ENCODE results near the gene TTK. TPM values are rescaled to one million over a fixed set of nuclear protein-coding genes. Genes with fewer than 3 reads are reported as not detected.

Gene TTK
- polyA plus RNA-seq: 0.50 TPM

DNA sequence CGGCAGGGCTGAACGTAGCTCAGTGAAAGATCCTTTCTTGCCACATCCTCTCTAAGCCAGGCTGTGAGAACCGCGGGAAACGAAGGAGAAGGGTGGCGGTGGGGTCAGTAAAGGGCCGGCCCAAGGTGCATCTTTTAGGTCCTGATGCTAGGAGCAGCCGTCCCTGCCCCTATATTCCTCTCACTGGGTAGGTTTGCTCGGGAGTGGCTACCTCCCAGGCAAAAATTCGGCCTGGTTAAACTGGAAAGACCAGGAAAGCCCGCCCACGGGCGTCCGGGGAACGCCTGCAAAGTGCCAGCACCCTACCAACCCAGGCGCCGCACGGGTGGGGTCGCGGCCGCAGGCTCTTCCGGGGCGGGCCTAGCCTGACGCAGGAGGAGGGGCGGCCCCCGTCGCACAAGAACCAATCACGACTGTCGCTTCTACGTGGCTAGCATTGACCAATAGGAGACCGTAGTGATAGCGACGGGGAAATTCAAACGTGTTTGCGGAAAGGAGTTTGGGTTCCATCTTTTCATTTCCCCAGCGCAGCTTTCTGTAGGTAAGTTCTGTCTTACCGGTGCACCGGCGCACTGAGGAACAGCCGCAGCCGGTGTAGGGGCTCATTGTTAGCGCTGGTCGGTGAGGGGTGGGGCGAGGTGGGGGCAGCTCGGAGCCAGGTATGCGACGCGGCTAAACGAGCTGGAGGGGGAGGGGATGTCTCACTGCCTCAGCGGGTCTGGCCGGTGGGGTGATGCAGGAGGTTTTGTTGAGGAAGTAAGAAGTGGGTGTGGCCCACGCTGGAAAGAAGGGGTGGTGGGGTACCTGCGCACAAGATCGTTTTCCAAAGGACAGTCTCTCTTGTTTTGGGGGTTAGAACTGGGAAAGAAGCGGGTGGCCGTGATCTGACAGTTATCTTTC, at the start of gene TTK:
Gene TTK, plus strand, starts transcription at position 477 of the 900 bp plus-strand sequence. CDS start 1,195 bp downstream, outside the sequence.
- Mint-ChIP-seq H3K27ac (peak within 1 kb of the TSS; percentile 36 to 90 (median 89)), H3K36me3 (no peaks in the 10 kb centered on the region), H3K27me3 (no peaks in the 10 kb centered on the region), H3K9me3 (no peaks in the 10 kb centered on the region), H3K4me1 (peaks cover 6 to 20% (median 17%) of the 10 kb centered on the region in 3 donors), H3K4me3 (peak within 1 kb of the TSS; percentile 86 to 94 (median 92))

GRCh38 chr6:79954849-79955248, 49.6 kb upstream of the TTK start:
- Mint-ChIP-seq H3K27me3 (peaks cover 16% of the 10 kb centered on the region), H3K36me3 (no peaks in the 10 kb centered on the region)

DNA sequence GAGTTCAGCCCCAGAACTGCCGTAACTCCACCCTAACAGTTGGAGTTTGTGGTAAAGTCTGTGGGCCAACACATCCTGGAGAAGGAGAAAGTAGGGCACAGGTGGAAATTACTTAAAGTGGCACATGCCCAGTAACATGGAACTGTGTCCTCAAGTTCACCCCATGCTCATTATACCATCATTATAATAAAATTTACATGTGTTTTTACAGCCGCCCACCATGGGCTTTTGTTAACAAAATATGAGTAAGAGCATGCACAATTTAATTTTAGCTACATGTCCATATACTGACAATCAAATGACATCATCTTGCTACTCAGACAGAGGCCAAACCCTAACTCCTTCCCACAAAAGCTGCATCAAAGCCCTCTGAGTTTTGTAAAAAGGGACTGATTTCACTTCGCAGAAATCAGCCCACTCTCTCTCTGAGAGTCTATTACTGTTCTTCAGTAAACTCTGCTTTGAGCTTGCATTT, 39.8 kb upstream of the TTK start:
- no peaks in the 10 kb centered on the region for H3K27me3 Mint-ChIP-seq
- H3K27ac Mint-ChIP-seq: no peak overlapping the region

More at GRCh38 chr6:79954849-79955248, 49.6 kb upstream of the TTK start:
- no peak overlapping the region for H3K4me3 Mint-ChIP-seq
- no peak overlapping the region for H3K27ac Mint-ChIP-seq
- peaks cover 0 to 1% (median 0%) of the 10 kb centered on the region in 3 donors for H3K4me1 Mint-ChIP-seq
- H3K9me3 Mint-ChIP-seq: peaks cover 0 to 5% (median 3%) of the 10 kb centered on the region in 3 donors

GRCh38 chr6:79967178-79967577, 37.3 kb upstream of the TTK start:
- peaks cover 1% of the 10 kb centered on the region for H3K27me3 Mint-ChIP-seq
- peaks cover 16 to 32% (median 25%) of the 10 kb centered on the region in 3 donors for H3K9me3 Mint-ChIP-seq
- no peaks in the 10 kb centered on the region for H3K36me3 Mint-ChIP-seq
- H3K4me3 Mint-ChIP-seq: no peak overlapping the region
- no peaks in the 10 kb centered on the region for H3K4me1 Mint-ChIP-seq
- H3K27ac Mint-ChIP-seq: no peak overlapping the region

More for the DNA sequence above, 39.8 kb upstream of the TTK start:
- Mint-ChIP-seq H3K9me3 (peaks cover 13 to 28% (median 20%) of the 10 kb centered on the region in 3 donors), H3K36me3 (no peaks in the 10 kb centered on the region), H3K4me1 (no peaks in the 10 kb centered on the region), H3K4me3 (no peak overlapping the region)

DNA sequence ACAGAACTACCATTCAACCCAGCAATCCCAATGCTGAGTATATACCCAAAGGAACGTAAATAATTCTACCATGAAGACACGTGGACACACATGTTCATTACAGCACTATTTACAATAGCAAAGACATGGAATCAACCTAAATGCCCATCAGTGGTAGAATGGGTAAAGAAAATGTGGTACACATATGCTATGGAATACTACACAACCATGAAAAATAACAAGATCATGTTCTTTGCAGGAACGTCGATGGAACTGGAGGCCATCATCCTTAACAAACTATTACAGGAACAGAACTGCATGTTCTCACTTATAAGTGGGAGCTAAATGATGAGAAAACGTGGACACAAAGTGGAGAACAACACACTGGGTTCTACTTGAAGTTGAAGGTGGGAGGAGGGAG, 34.7 kb upstream of the TTK start:
- Mint-ChIP-seq H3K36me3 (no peaks in the 10 kb centered on the region), H3K4me3 (no peak overlapping the region), H3K27ac (no peak overlapping the region), H3K4me1 (no peaks in the 10 kb centered on the region), H3K9me3 (peaks cover 16 to 32% (median 25%) of the 10 kb centered on the region in 3 donors), H3K27me3 (peaks cover 4% of the 10 kb centered on the region)

DNA sequence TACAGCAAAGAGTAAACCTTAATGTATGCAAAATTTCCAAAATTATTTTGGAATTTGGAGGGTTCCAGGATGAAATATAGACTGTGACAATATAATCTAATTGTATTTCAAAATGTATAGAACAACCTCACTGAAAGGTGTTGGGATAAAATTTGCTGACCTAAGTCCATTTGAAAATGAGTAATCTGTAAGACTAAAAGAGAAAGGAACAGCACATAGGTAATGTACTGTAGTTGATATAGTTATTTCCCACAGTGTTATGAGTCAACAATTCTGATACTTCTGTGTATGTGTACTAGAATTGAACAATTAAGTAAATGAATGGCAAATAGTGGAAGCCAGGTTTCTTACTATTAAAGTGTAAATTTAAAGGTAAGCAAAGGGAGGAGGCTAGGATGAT, 33.3 kb upstream of the TTK start:
- Mint-ChIP-seq H3K27ac (peak overlapping the region in 1 of 3 donors; percentile 48), H3K4me3 (no peak overlapping the region), H3K9me3 (peaks cover 13 to 27% (median 21%) of the 10 kb centered on the region in 3 donors), H3K36me3 (no peaks in the 10 kb centered on the region), H3K27me3 (peaks cover 4% of the 10 kb centered on the region), H3K4me1 (no peaks in the 10 kb centered on the region)

GRCh38 chr6:79981652-79982051, 22.8 kb upstream of the TTK start:
- Mint-ChIP-seq H3K36me3 (no peaks in the 10 kb centered on the region), H3K4me3 (no peak overlapping the region), H3K4me1 (peaks cover 0 to 4% (median 0%) of the 10 kb centered on the region in 3 donors), H3K9me3 (no peaks in the 10 kb centered on the region), H3K27ac (peak overlapping the region in 1 of 3 donors; percentile 25), H3K27me3 (peaks cover 3% of the 10 kb centered on the region)

DNA sequence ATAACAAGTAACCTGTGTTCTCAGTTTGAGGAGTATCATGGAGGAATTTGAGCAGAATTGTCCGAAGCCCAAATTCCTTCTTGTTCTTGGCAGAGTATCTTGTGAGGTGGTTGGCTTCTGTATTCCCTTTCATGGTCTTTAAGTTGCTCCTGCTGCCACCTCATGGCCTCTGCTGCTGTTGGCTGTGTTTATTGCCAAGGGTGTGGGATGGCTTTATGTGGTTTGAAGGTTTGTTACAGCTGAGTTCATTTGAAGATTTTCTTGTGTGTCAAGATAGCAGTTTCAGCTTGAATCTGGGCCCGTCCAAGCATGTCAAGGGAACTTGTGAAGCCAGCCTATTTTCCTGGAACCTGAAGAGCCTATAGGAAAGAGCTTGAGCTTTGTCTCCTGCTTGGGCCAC, 20.2 kb upstream of the TTK start:
- H3K27ac Mint-ChIP-seq: no peak overlapping the region
- H3K4me1 Mint-ChIP-seq: peaks cover 0 to 4% (median 0%) of the 10 kb centered on the region in 3 donors
- no peaks in the 10 kb centered on the region for H3K27me3 Mint-ChIP-seq
- no peak overlapping the region for H3K4me3 Mint-ChIP-seq
- no peaks in the 10 kb centered on the region for H3K36me3 Mint-ChIP-seq
- no peaks in the 10 kb centered on the region for H3K9me3 Mint-ChIP-seq

DNA sequence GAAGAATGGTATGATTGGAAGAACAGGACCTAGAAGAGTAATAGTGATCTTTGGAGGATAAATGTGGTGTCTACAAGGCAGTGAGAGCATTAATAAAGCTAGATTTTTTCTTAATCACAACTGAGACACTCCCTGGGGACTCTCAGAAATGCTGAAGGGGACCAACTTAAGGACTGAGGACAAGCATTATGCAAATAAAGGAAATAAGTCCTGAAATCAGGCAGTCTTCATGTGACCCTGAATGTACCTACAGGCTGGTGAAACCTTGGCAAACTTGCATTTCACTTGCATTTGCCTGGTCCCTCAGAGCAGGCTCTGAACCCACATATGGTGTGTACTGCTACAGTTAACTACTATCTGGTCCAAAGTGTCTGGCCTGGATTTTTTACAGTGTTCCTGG, 19.3 kb upstream of the TTK start:
- Mint-ChIP-seq H3K4me3 (no peak overlapping the region), H3K36me3 (no peaks in the 10 kb centered on the region), H3K27ac (no peak overlapping the region), H3K27me3 (no peaks in the 10 kb centered on the region), H3K9me3 (no peaks in the 10 kb centered on the region), H3K4me1 (peaks cover 0 to 4% (median 0%) of the 10 kb centered on the region in 3 donors)

DNA sequence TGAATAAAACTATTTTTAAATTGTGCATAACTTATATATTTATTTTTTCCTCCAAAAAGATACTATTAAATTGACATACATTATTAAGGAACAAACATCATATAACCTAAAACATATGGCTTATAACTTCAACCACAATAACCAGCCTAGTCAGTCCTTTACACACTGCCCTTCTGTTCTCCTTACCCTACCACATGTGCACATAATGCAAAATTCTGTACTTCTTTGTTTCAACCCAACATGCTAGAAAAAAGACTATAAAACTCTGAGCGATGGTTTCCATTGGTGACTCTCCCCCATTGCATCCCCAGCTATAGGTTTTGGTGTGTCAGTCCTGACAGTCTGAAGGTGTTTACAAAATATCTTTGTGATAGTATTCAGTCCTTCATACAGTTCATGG, 14.8 kb upstream of the TTK start:
- no peaks in the 10 kb centered on the region for H3K36me3 Mint-ChIP-seq
- no peak overlapping the region for H3K4me3 Mint-ChIP-seq
- H3K9me3 Mint-ChIP-seq: no peaks in the 10 kb centered on the region
- peaks cover 0 to 2% (median 0%) of the 10 kb centered on the region in 3 donors for H3K4me1 Mint-ChIP-seq
- H3K27ac Mint-ChIP-seq: no peak overlapping the region
- peaks cover 1% of the 10 kb centered on the region for H3K27me3 Mint-ChIP-seq

- Mint-ChIP-seq H3K36me3 (no peaks in the 10 kb centered on the region), H3K9me3 (no peaks in the 10 kb centered on the region), H3K27me3 (peaks cover 1% of the 10 kb centered on the region), H3K27ac (no peak overlapping the region), H3K4me1 (no peaks in the 10 kb centered on the region), H3K4me3 (no peak overlapping the region)
Measured at GRCh38 chr6:79993012-79993910, 11.2 kb upstream of the TTK start.

GRCh38 chr6:79993911-79994309, 10.5 kb upstream of the TTK start:
- no peaks in the 10 kb centered on the region for H3K9me3 Mint-ChIP-seq

GRCh38 chr6:79997728-79998127, 6.7 kb upstream of the TTK start:
- H3K27ac Mint-ChIP-seq: no peak overlapping the region
- H3K4me1 Mint-ChIP-seq: peaks cover 0 to under 1% (median 0%) of the 10 kb centered on the region in 3 donors
- H3K9me3 Mint-ChIP-seq: no peaks in the 10 kb centered on the region
- no peak overlapping the region for H3K4me3 Mint-ChIP-seq
- H3K36me3 Mint-ChIP-seq: no peaks in the 10 kb centered on the region
- H3K27me3 Mint-ChIP-seq: no peaks in the 10 kb centered on the region

More at GRCh38 chr6:79993911-79994309, 10.5 kb upstream of the TTK start:
- Mint-ChIP-seq H3K36me3 (no peaks in the 10 kb centered on the region), H3K27me3 (peaks cover 1% of the 10 kb centered on the region), H3K4me1 (no peaks in the 10 kb centered on the region), H3K4me3 (no peak overlapping the region), H3K27ac (no peak overlapping the region)

DNA sequence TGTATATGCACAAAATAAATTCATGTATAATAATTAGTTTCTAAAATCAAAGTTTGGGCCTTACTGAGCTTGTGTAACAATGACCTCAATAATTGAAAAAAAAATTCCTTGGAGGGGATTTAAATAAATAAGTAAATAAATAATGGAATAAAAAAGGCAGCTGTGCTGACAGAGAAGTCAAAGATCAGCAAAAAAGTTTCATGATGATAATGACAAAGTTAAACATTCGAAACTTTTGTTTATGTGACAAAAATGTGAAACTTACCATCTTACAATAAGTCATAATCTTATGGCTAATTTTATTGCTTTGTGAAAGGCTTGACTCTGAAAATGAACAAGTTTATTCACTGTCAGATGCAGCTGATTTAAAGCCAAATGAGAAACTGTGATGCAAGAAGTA, 3.1 kb upstream of the TTK start:
- H3K9me3 Mint-ChIP-seq: no peaks in the 10 kb centered on the region

GRCh38 chr6:80003826-80004172, 650 bp upstream of the TTK start:
- Mint-ChIP-seq H3K9me3 (no peaks in the 10 kb centered on the region), H3K36me3 (no peaks in the 10 kb centered on the region), H3K4me3 (peak overlapping the region; percentile 86 to 94 (median 92)), H3K27me3 (no peaks in the 10 kb centered on the region), H3K4me1 (peaks cover 6 to 20% (median 17%) of the 10 kb centered on the region in 3 donors), H3K27ac (peak overlapping the region; percentile 36 to 90 (median 89))

More for the DNA sequence above, 3.1 kb upstream of the TTK start:
- Mint-ChIP-seq H3K4me3 (no peak overlapping the region), H3K27ac (no peak overlapping the region), H3K4me1 (peaks cover 6 to 20% (median 17%) of the 10 kb centered on the region in 3 donors), H3K36me3 (no peaks in the 10 kb centered on the region), H3K27me3 (no peaks in the 10 kb centered on the region)
